ENCODE results near the gene SLC7A6OS.

Gene SLC7A6OS

DNA sequence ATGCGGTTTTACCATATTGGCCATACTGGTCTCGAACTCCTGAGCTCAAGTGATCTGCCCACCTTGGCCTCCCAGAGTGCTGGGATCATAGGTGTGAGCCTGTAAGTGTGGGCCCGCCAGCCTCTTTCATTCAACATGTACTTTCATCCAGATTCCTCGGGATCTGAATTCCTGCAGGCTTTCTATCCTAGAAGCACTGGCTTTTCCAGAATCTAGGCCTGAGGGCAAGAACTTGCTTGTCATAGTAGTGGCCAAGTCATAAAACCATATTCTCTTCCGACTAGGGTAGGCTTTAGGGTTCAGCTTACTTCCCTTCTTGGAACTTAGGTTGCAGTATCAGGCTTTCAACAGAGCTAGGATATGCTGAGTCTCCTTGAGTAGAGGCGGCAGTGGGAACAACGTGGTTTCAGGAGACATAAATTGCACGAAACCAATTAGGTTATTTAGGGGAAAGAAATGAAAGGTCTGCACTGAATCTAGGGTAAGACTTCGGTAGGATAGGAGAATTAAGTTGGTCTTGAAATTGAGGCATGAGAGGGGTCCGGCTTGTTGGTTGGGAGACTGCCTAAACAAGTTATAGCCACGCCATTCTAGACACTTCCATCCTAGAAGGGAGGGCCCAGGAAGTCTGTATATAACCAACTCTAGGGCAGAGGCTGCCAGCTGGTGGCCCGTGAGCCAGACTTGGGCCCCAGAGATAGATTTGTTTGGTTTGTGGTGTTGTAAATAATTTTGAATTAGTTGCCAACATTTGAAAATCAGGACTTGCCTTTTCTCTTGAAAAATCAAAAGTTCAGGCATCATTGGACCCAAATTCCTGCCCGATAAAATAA lies 30.8 kb downstream of the SLC7A6OS start:
- DNase-seq (ENCODE audit: low spot score) = no peak

DNA sequence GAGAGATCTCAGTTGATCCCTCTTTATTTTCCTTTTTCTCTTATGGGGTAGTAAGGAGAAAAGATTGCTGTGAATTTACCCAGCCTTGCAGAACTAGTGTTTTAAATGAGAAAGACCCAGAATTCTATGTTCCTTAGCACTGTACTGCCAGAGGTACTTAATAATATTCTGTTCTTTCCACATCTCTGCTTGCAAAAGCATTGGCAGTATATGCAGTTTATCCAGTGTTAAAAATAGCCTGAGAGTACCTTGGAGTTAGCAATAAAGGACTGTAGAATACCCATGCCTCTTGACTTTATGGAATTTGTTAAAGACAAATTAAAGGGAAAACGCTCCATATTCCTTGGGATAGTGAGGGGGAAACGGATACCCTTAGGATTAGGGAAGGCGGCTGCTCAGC lies 34.5 kb downstream of the SLC7A6OS start:
- no peak for DNase-seq (ENCODE audit: low spot score)

DNA sequence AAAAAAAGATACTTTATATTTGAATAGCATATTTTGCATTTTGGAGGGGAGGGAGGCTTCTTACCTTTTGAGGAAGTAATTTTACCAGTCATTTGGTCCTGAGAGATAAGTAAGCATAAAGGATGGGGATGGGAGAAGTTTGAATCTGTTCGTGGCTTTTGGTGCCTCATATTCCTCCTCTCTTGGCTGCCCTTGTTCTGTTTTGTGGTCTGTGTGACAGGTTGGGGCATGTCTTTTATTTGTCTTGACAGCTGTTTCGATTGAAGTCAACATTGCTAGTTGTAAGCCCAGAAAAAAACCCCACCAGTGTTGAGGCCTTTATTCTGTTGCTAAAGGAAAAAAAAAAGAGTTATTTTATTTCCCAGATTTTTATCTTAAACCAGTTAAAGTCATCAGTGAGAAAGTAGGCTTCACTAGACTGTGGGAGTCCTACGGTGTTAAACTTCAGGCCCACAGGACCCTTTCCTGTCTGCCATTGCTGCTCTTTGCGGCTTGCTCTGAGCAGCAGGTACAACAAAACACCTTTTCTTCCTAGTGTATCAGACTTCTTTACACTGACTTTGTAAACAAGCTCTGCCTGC lies 35.0 kb downstream of the SLC7A6OS start:
- DNase-seq (ENCODE audit: low spot score) = no peak

- DNase-seq (ENCODE audit: low spot score) = no peak
These were observed 36.3 kb downstream of the SLC7A6OS start for GRCh38 chr16:68274441-68274840.

GRCh38 chr16:68273896-68274295 lies 36.9 kb downstream of the SLC7A6OS start:
- DNase-seq (ENCODE audit: low spot score) = no peak

DNA sequence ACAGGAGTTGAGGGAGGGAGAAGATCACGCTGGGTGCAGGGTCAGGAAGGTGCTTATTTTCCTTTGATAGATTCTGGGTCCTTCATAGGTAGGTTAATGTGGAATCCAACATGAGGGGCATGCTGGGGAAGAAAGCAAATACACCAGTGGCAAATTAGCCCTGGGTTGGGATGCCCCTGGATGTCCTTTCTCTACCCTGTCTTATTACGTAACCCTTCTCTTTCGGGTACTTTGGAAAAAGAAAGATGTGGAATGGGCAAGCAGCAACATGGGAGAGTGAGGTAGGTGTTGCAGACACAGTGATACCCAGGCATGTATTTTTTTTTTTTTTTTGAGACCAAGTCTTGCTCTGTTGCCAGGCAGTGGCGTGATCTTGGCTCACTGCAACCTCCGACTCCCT lies 37.3 kb downstream of the SLC7A6OS start:
- no peak for DNase-seq (ENCODE audit: low spot score)

DNA sequence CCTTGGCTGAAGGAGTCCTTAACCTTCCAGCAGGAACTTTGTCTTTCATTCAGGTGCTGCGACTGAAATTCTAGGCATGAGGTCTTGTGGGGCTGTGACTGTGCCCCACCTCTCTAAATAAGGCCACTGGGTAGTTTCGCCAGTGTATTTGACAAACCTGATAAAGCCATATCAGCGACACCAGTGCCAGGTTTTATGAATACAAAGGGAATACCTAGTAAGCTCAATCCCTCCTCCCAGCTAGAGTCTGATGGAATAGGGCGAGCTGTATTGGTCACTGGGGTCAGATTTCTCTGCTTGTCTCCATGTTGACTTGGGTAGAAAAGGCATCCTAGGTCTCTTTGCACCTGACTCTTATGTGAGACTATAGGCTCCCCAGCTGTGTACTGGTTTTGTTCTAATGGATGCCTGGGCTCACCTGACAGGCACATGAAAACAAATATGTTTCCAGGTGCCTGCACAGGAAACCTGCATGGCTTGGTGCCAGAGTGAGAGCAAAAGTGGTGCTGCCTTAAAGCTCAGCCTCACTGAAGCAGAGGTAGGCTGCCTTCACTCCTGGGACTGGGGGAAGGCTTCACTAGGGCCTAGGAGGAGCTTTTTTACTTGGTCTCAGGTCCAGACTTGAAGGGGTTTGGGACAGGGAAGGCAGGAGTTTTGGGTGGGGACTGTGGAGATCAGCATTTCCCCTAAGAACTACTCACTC lies 38.1 kb downstream of the SLC7A6OS start:
- no peak for DNase-seq (ENCODE audit: low spot score)

GRCh38 chr16:68270353-68270752 lies 40.4 kb downstream of the SLC7A6OS start:
- DNase-seq (ENCODE audit: low spot score) = no peak

DNA sequence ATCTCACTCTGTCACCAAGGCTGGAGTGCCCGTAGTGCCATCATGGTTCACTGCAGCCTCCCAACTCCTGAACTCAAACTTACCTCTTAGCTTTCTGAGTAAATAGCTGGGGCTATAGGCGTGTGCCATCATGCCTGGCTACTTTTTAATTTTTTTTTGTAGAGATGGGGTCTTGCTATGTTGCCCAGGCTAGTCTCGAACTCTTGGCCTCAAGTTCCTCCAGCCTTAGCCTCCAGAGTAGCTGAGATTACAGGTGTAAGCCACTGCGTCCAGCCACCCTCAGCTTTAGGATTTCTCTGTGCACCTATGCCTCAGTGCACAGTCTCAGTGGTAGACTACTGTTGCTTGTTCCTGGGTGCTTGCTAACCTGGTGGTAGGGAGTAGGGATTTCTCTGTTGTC lies 41.0 kb downstream of the SLC7A6OS start:
- DNase-seq (ENCODE audit: low spot score) = no peak

- no peak for DNase-seq (ENCODE audit: low spot score)
These were observed 42.9 kb downstream of the SLC7A6OS start for GRCh38 chr16:68267612-68268405.

GRCh38 chr16:68265078-68265920 lies 45.4 kb downstream of the SLC7A6OS start:
- DNase-seq (ENCODE audit: low spot score) = peak; percentile 87

DNA sequence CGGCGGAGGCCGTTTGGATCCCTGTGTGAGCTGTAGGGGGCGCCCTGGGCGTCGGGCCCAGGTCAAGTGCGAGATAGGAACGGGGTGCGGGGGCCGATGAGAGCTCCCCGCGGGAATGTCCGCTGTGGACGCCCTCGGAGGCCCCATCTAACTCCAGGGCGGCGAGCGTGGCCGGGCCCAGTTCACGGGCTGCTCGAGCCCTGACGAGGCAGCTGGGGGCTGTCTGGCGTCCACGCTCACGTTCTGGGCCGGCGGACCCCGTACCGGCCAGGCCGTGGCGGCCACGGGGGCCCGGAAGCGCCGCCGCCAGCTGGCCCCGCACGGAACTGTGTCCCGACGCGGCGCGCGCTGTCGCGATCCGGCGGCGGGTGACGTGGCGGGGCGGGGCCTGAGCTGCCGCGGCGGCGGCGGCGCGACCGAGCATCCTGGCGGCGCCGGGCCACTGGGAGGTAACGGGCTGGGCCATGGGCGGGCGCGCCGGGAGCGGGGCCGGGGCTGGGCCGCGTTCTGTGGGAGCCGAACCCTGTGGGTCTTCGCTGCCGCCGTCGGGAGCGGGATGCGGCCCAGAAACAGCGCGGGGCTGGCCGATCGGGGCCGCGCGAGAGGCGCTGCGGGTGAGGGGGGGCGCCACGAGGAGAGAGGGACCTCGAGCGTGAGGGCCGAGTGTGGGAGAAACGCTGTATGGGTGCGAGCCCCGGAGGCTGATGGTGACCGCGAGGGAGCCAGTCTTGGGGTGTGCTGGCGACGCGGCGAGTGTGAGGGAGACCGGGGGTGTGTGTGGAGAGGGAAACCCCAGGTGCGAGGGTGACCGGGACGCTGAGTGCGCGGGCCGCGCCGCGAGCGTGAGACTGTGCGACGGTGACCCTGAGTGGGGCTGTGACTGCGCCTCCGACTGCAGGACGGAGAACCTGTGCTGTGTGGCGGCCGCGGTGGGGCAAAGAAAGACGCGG lies 46.3 kb downstream of the SLC7A6OS start, which contains the start of gene SLC7A6:
TSS of gene SLC7A6 (plus strand) at position 399 of the 950 bp plus-strand sequence. CDS start 10,201 bp downstream, outside the sequence.
- peak; percentile 82 for DNase-seq (ENCODE audit: low spot score)

GRCh38 chr16:68263559-68264127 lies 47.1 kb downstream of the SLC7A6OS start:
- no peak for DNase-seq (ENCODE audit: low spot score)

DNA sequence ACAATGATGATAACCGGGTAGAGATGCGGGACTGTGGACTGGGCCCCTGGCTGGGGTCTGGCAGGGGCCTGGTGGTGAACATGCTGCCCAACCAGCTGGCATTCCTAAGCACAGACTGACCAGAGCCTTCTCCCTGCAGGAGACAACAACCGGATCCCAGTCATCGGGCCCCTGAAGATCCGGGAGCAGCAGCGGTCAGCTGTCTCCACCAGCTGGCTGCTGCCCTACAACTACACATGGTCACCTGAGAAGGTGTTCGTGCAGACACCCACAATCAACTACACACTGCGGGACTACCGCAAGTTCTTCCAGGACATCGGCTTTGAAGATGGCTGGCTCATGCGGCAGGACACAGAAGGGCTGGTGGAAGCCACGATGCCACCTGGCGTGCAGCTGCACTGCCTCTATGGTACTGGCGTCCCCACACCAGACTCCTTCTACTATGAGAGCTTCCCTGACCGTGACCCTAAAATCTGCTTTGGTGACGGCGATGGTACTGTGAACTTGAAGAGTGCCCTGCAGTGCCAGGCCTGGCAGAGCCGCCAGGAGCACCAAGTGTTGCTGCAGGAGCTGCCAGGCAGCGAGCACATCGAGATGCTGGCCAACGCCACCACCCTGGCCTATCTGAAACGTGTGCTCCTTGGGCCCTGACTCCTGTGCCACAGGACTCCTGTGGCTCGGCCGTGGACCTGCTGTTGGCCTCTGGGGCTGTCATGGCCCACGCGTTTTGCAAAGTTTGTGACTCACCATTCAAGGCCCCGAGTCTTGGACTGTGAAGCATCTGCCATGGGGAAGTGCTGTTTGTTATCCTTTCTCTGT lies 51.5 kb downstream of the SLC7A6OS start:
- no peak for DNase-seq (ENCODE audit: low spot score)

DNA sequence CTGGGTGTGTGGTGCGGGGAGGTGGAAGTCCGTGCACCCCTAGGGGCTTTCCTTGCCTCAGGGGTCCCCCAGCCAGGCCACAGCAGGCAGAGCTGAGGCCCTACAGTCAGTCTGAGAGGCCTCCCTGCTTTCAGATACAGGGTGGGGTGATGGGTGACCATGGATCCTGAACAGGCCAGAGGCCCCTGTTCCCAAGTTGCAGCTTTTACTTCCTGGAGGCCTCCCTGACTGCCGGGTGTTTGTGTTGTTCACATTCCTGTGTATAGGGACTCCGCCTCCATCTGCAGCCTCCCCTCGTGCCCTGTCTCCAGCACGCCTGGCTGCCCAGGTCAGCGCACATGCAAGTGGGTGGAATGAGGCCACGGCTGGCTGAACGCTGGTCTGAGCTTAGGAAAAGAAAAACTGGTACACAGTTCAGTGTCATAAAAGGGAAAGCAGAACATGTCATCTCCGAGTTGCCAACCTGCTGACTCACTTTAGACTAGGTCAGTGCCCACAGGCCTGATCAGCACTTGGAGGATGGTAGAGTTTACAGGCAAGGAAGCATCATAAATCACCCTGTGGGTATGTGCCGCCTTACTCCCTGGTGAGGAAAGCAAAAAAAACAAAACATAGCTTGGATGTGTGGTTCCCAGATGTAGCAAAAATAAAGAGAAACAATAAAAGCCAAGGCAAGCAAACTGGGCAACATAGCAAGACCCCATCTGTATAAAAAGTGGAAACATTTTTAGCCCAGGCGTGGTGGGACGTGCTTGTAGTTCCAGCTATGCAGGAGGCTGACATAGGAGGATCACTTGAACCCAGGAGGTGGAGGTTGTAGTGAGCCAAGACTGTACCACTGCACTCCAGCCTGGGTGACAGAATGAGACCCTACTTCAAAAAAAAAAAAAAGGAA lies 52.6 kb downstream of the SLC7A6OS start:
- no peak for DNase-seq (ENCODE audit: low spot score)

- no peak for DNase-seq (ENCODE audit: low spot score)
These were observed 53.4 kb downstream of the SLC7A6OS start for GRCh38 chr16:68257251-68257905.

DNA sequence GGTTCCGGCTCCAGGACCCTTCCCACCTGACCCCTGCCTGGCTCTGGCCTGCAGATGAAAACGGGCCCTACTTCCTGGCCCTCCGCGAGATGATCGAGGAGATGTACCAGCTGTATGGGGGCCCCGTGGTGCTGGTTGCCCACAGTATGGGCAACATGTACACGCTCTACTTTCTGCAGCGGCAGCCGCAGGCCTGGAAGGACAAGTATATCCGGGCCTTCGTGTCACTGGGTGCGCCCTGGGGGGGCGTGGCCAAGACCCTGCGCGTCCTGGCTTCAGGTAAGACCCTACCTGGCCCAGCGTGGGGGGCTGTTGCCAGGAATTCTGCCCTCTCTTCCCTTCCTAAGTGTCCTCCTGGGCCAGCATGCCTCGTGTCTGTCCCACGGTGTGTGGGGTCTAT lies 55.0 kb downstream of the SLC7A6OS start:
- no peak for DNase-seq (ENCODE audit: low spot score)

Data from LoVo (cell line).